B cell (primary cell): ENCODE measurements around the gene C1QA. TPM values are rescaled to one million over a fixed set of nuclear protein-coding genes. Genes with fewer than 3 reads are reported as not detected.

ENCODE experiments used
- ATAC-seq: fragments of 200-7000 bp; cut with Tn5 transposase; one replicate; pipeline ENCODE4 v1.10.0; 2021; ENCODE audit warnings: low read depth, mild to moderate bottlenecking, moderate number of reproducible peaks, moderate library complexity
- CTCF ChIA-PET: fragments of 350-600 bp; sonication (Branson Sonifier 250); formaldehyde crosslinking; loops from one replicate; lab custom pipeline; 2021; ENCODE audit warnings: antibody characterized with exemption, inconsistent platforms; lab: Charles Lee
- POLR2A ChIA-PET: fragments of 350-600 bp; sonication (Branson Sonifier 250); formaldehyde crosslinking; loops from one replicate; lab custom pipeline; 2021; ENCODE audit warnings: antibody characterized with exemption; lab: Charles Lee
- DNase-seq: peaks from one replicate; pipeline ENCODE4 v3.0.0; 2013
- H2AFZ ChIP-seq: 2 replicates; pipeline ENCODE4 v1.6.1; 2012; ENCODE audit warnings: mild to moderate bottlenecking, low read depth, low read length; ENCODE audit not compliant: insufficient read depth, poor library complexity, severe bottlenecking
- H3K27ac ChIP-seq, 2 donors: 1 replicate in 1 of 2; 2 replicates in 1 of 2; pipeline ENCODE4 v1.5.1; 2012 to 2013; ENCODE audit warnings: low read length in 2 of 2, mild to moderate bottlenecking in 2 of 2, moderate library complexity in 1 of 2
- H3K27me3 ChIP-seq, 4 experiments: fragments of 200-600 bp in 1 of 4; sonication (generic) in 1 of 4; replicated peaks in 1 of 4; 1 replicate in 2 of 4; 2 replicates in 2 of 4; pipeline versions ENCODE4 v1.6.1 to v1.7.0; 2013 to 2016; ENCODE audit warnings: low read length in 3 of 4, mild to moderate bottlenecking in 2 of 4, mixed read lengths in 1 of 4, moderate library complexity in 1 of 4; ENCODE audit not compliant: insufficient read depth in 4 of 4, control insufficient read depth in 3 of 4; ENCODE audit errors: control extremely low read depth in 1 of 4
- H3K36me3 ChIP-seq, 2 experiments: replicated peaks in 1 of 2; 1 replicate in 1 of 2; 2 replicates in 1 of 2; pipeline versions ENCODE4 v1.6.1 to v1.7.1; 2013; ENCODE audit warnings: low read length in 1 of 2; ENCODE audit not compliant: insufficient read depth in 2 of 2, control insufficient read depth in 1 of 2; ENCODE audit errors: control extremely low read depth in 1 of 2, extremely low read depth in 1 of 2
- H3K4me1 ChIP-seq, 2 donors: fragments of 200-600 bp in 1 of 2; sonication (generic) in 1 of 2; 1 replicate in 1 of 2; 2 replicates in 1 of 2; pipeline versions ENCODE4 v1.5.1 to v1.6.1; 2013 to 2017; ENCODE audit warnings: low read length in 2 of 2; ENCODE audit not compliant: control insufficient read depth in 2 of 2, insufficient read depth in 2 of 2
- H3K4me2 ChIP-seq: replicated peaks from 2 replicates; pipeline ENCODE3; 2012; ENCODE audit warnings: mild to moderate bottlenecking, low read depth, low read length; ENCODE audit not compliant: poor library complexity, severe bottlenecking
- H3K4me3 ChIP-seq, 5 experiments: fragments of 200-600 bp in 1 of 5; sonication (generic) in 1 of 5; 1 replicate in 3 of 5; 2 replicates in 2 of 5; pipeline versions ENCODE4 v1.5.1 to v1.7.0; 2011 to 2016; ENCODE audit warnings: low read length in 4 of 5, mild to moderate bottlenecking in 4 of 5, low read depth in 2 of 5, control low read depth in 1 of 5, moderate library complexity in 1 of 5; ENCODE audit not compliant: insufficient read depth in 1 of 5; ENCODE audit errors: control extremely low read depth in 1 of 5, extremely low read depth in 1 of 5
- H3K79me2 ChIP-seq: fragments of 200-600 bp; sonication (generic); one replicate; pipeline ENCODE4 v1.6.0; 2016; ENCODE audit warnings: low read length; ENCODE audit not compliant: control insufficient read depth, insufficient read depth
- H3K9ac ChIP-seq: fragments of 200-600 bp; sonication (generic); 2 replicates; pipeline ENCODE4 v1.6.1; 2017; ENCODE audit warnings: mild to moderate bottlenecking, low read length, moderate library complexity
- H3K9me3 ChIP-seq, 3 donors: one replicate each; pipeline versions ENCODE4 v1.6.1 to v1.7.1; 2013; ENCODE audit warnings: low read length in 2 of 3; ENCODE audit not compliant: control insufficient read depth in 2 of 3, insufficient read depth in 1 of 3; ENCODE audit errors: control extremely low read depth in 1 of 3
- H4K20me1 ChIP-seq: 2 replicates; pipeline ENCODE4 v1.6.0; 2012; ENCODE audit warnings: mild to moderate bottlenecking, low read length; ENCODE audit not compliant: insufficient read depth, control insufficient read depth, poor library complexity, severe bottlenecking
- H3K27ac Mint-ChIP-seq: one replicate; pipeline ENCODE4 v1.8.0; 2021; ENCODE audit warnings: mixed read lengths
- H3K27me3 Mint-ChIP-seq: one replicate; pipeline ENCODE4 v1.8.0; 2021; ENCODE audit warnings: mixed read lengths
- H3K4me1 Mint-ChIP-seq: one replicate; pipeline ENCODE4 v1.8.0; 2021; ENCODE audit warnings: mixed read lengths
- H3K4me3 Mint-ChIP-seq: one replicate; pipeline ENCODE4 v1.8.0; 2021; ENCODE audit warnings: mixed read lengths
- H3K9me3 Mint-ChIP-seq: one replicate; pipeline ENCODE4 v1.8.0; 2022; ENCODE audit warnings: mixed read lengths; ENCODE audit not compliant: insufficient read depth
- EZH2 ChIP-seq: IDR thresholded peaks from 2 replicates; pipeline ENCODE4 v1.6.1; 2012; ENCODE audit warnings: borderline replicate concordance, low read depth, mild to moderate bottlenecking, moderate library complexity, low read length; ENCODE audit not compliant: insufficient read depth, poor library complexity, severe bottlenecking
- WGBS: methylation state at CpG from one replicate; pipeline ENCODE4 v1.1.5; 2013; ENCODE audit warnings: missing lambda C conversion rate; ENCODE audit not compliant: insufficient coverage; 5-methylcytosine and 5-hydroxymethylcytosine counted together
- intact Hi-C: fragments of 100-400 bp; cut with micrococcal nuclease; formaldehyde crosslinking; loops from one replicate; pipeline ENCODE4 v1.10.0; 2022
- polyA plus RNA-seq: library from polyadenylated mRNA; depleted of rRNA; stranded (reverse); fragments of >200 nt; gene quantifications from 2 replicates; pipeline ENCODE4 v1.2.3, GENCODE V29; 2012
- total RNA-seq, 2 donors: library from RNA; stranded (reverse); fragments of 120-200 nt in 1 of 2; gene quantifications; 1 replicate in 1 of 2; 2 replicates in 1 of 2; pipeline versions ENCODE4 v1.2.3 to v1.2.4, GENCODE V29; 2013 to 2022
- TF ChIP-seq, protein P1 (sequence below): fragments of 200-600 bp; IDR thresholded peaks from one replicate; pipeline ENCODE4 v1.8.0; 2022; ENCODE audit warnings: antibody characterized with exemption, mild to moderate bottlenecking

Gene C1QA
- total and polyA plus RNA-seq, 2 donors (not counting 1 experiment from before 2014, with no cell fraction given), result 0.16 TPM; not detected in 1

DNA sequence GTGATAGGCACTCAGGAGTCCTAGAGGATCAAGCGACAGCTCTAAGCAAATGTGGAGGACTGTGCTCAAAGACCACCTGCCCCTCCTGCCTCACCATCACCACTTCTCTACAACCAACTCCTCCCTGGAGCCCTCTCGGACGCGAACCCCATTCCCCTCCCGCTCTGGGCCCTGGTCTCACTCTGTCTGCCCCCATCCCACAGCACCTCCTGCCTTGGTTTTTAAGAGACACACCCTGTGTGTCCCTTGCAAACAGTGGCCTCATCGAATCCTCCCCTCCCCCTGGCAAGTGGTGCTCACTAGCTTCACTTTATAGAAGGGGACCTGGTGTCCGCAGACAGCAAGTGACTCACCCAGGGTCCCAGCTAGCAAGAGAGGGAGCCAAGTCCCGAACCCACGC is 44.4 kb upstream of the C1QA start:
- no peak overlapping the region for H3K27ac Mint-ChIP-seq
- no peak overlapping the region for H3K27ac ChIP-seq
- no peak overlapping the region for H3K4me2 ChIP-seq
- POLR2A ChIA-PET, result no interaction called here
- H3K27me3 ChIP-seq, result peaks cover 0 to 8% (median 0%) of the 10 kb centered on the region in 4 experiments
- ATAC-seq, result no peak
- no peaks in the 10 kb centered on the region for H3K9me3 ChIP-seq
- H2AFZ ChIP-seq, result no peak overlapping the region
- no peak for TF ChIP-seq EZH2
- TF ChIP-seq, protein P1, sequence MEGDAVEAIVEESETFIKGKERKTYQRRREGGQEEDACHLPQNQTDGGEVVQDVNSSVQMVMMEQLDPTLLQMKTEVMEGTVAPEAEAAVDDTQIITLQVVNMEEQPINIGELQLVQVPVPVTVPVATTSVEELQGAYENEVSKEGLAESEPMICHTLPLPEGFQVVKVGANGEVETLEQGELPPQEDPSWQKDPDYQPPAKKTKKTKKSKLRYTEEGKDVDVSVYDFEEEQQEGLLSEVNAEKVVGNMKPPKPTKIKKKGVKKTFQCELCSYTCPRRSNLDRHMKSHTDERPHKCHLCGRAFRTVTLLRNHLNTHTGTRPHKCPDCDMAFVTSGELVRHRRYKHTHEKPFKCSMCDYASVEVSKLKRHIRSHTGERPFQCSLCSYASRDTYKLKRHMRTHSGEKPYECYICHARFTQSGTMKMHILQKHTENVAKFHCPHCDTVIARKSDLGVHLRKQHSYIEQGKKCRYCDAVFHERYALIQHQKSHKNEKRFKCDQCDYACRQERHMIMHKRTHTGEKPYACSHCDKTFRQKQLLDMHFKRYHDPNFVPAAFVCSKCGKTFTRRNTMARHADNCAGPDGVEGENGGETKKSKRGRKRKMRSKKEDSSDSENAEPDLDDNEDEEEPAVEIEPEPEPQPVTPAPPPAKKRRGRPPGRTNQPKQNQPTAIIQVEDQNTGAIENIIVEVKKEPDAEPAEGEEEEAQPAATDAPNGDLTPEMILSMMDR, result no peak
- CTCF ChIA-PET, result no interaction called here
- H3K9ac ChIP-seq, result no peak overlapping the region
- H3K27me3 Mint-ChIP-seq, result peaks cover 16% of the 10 kb centered on the region
- H3K4me1 ChIP-seq, result no peaks in the 10 kb centered on the region
- H3K4me3 Mint-ChIP-seq, result no peak overlapping the region
- no peaks in the 10 kb centered on the region for H3K4me1 Mint-ChIP-seq
- H3K79me2 ChIP-seq, result no peaks in the 10 kb centered on the region
- no peak overlapping the region for H3K4me3 ChIP-seq
- 85% methylated on average over 9 of the region's 9 CpGs for WGBS
- no peaks in the 10 kb centered on the region for H4K20me1 ChIP-seq
- H3K36me3 ChIP-seq, result no peaks in the 10 kb centered on the region
- intact Hi-C loops, result no loop called here
- H3K9me3 Mint-ChIP-seq, result no peaks in the 10 kb centered on the region
- DNase-seq, result no peak

DNA sequence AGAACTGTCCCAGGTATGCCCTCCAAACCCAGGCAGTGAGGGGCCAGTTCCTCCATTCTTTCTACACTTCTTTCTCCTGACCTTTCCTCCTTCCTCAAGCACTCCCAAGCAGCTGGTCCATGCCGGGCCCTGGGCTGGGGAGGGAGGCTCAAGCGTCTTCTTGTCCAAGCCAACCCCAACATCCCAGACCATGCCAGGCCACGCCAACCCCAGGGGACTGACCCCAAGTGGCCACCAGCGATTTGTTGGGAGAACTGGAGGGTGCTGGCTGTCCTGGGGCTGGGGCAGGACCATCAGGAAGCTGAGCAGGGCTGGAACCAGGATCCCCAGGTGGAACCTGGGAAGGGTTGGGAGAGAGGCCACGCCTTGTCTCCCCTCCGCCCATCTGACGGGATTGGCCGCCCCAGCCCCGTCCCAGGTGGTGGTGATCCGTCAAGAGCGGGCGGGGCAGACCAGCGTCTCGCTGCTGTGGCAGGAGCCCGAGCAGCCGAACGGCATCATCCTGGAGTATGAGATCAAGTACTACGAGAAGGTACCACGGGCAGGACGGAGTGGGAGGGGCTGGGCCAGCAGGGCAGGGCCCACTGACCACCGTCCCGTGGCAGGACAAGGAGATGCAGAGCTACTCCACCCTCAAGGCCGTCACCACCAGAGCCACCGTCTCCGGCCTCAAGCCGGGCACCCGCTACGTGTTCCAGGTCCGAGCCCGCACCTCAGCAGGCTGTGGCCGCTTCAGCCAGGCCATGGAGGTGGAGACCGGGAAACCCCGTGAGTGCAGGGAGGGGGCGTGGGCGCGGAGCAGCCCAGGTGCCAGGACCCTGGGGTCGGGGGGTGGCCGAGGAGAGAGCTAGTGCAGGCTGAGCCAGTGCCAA is 43.3 kb upstream of the C1QA start:
- ATAC-seq (no peak), DNase-seq (no peak)
- H3K4me2 ChIP-seq, result no peak overlapping the region
- no peaks in the 10 kb centered on the region for H3K9me3 Mint-ChIP-seq
- H3K4me1 ChIP-seq, result no peaks in the 10 kb centered on the region
- H3K27me3 Mint-ChIP-seq, result peaks cover 15% of the 10 kb centered on the region
- H3K27me3 ChIP-seq, result peaks cover 0 to 8% (median 0%) of the 10 kb centered on the region in 4 experiments
- no peak overlapping the region for H3K27ac Mint-ChIP-seq
- no peak overlapping the region for H3K4me3 Mint-ChIP-seq
- TF ChIP-seq EZH2, result no peak
- TF ChIP-seq, protein P1, result no peak
- no peak overlapping the region for H3K27ac ChIP-seq
- no peaks in the 10 kb centered on the region for H3K36me3 ChIP-seq
- no peak overlapping the region for H3K4me3 ChIP-seq
- intact Hi-C loops, result no loop called here
- H3K79me2 ChIP-seq, result no peaks in the 10 kb centered on the region
- no peaks in the 10 kb centered on the region for H4K20me1 ChIP-seq
- ChIA-PET CTCF (no interaction called here), POLR2A (no interaction called here)
- WGBS, result 50% methylated on average over 32 of the region's 38 CpGs
- no peak overlapping the region for H2AFZ ChIP-seq
- no peaks in the 10 kb centered on the region for H3K9me3 ChIP-seq
- H3K4me1 Mint-ChIP-seq, result no peaks in the 10 kb centered on the region
- H3K9ac ChIP-seq, result no peak overlapping the region
